H54 (cell line): Measurements from ENCODE around the gene USP37.

Source experiments
- DNase-seq: peaks from one replicate; pipeline ENCODE4 v3.0.0; 2011; ENCODE audit warnings: low spot score, mixed read lengths; ENCODE audit not compliant: insufficient read length
- FAIRE-seq: peaks from 3 replicates; lab custom pipeline; 2011; peaks lifted over from hg19 to GRCh38; lab: Jason Lieb, UNC
- POLR2A ChIP-seq: IDR thresholded peaks from 2 replicates; pipeline ENCODE4 v1.6.1; 2011; ENCODE audit warnings: low read depth, mild to moderate bottlenecking, low read length

Gene USP37

DNA sequence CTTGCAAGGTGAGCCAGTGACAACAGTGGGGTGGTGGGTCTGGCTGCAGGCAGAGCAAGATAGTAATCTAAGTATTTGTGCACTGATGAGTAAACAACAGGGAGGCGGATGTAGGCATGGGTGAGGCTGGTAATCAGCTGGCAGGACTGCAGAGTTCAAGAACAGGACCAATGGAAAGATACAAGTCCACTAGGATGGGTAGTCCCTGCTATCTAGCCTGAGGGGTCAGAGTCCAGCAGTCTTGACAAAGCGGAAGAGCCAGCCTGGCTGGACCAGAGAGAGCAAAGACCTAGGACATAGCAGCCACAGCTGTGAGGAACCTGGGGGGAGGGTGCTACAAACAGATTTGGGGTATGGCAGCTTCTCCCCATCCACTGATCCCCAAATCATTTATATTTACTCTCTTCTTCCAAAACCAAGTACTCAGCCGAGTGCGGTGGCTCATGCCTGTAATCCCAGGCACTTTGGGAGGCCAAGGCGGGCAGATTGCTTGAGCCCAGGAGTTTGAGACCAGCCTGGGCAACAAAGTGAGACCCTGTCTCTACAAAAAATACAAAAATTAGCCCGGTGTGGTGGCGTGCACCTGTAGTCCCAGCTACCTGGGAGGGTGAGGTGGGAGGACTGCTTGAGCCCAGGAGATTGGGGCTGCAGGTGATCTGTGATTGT, 123.3 kb downstream of the USP37 start:
- DNase-seq (no peak), FAIRE-seq (no peak)
- no peak for TF ChIP-seq POLR2A

DNA sequence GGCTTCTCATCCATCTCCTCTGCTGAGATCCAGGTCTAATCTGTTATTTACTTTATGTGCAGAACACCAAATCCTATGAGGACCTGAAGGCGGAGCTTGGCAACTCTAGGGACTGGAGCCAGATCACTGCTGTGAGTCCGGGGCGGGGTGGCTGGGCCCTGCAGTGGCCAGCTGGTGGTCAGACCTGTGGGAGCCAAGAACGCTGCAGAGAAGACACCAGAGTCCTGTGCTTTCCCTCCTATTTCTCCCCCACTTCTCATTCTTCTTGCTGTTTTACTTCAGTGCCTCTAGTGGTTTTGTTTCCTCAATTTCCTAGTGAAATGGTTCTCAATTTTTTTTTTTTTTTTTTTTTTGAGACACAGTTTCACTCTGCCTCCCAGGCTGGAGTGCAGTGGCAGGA, 129.6 kb downstream of the USP37 start:
- DNase-seq (no peak), FAIRE-seq (no peak)
- TF ChIP-seq POLR2A = no peak

DNA sequence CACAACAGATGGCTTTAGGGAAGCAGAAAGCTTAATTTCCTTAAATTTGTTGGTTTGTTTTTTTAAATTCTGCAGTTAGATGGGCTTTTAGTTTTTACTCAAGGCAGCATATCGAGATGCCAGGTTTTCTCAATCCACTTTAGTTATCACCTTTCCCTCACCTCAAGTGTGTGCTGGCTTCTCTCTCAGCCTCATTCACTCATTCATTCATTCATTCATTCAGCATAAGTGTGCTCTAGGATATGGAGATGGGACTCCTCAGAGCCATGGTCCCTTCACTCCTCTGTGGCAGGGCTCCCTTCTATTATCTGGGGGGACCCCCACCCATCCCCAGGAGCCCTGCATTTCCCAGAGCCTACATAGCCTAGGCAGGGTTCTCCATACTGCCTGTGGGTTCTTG, 130.2 kb downstream of the USP37 start:
- no peak for TF ChIP-seq POLR2A
- FAIRE-seq = no peak
- no peak for DNase-seq

DNA sequence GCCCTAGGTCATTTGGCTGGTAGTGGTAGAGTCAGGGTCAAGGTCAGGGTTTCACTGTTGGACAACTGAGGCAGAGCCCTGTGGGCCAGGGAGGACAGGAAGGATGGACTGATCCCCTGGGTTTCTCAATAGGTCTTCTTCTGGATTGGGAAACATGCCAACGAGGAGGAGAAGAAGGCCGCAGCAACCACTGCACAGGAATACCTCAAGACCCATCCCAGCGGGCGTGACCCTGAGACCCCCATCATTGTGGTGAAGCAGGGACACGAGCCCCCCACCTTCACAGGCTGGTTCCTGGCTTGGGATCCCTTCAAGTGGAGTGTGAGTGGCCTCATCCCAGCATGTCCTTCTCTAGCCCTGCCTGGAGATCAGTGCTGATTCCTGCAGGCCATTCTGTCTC, 131.2 kb downstream of the USP37 start:
- DNase-seq = no peak
- no peak for TF ChIP-seq POLR2A
- FAIRE-seq = no peak

DNA sequence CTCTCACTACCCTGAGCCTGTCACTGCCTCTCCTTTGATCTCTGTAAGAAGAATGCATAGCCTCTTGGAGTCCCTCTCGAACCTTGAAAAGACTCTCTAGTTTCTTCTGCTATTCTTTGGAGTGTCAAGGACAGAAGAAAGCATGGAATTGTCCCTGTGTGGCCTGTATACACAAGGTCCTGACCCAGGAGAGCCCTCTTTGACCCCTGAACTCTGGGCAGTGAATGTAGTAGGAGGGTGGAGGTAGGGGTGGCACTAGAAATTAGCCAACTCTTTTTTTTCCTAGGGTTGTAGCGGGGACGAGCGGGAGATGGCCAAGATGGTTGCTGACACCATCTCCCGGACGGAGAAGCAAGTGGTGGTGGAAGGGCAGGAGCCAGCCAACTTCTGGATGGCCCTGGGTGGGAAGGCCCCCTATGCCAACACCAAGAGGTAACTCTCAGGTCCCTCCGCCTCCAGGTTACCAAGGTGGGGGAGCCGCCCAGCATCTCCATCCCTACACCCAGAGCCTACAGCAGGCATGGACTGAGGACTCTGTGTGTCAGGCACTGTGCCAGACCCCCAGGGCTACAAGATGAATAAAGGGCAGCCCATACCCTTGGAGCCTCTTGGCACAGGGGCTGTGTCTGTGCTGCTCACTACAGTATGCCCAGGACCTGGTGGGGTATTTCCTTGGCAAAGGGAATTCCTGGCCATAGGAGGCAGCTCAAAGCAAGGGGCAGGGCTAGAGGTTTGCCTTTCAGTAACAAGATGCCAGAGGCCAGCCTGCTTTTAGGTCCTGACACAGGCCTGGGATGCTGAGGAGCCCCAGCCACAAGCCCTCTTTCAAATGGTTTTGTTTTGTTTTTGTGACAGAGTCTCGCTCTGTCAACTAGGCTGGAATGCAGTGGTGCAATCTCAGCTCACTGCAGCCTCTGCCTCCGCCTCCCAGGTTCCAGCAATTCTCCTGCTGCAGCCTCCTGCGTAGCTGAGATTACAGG, 132.9 kb downstream of the USP37 start:
- TF ChIP-seq POLR2A = no peak
- FAIRE-seq = no peak
- no peak for DNase-seq

DNA sequence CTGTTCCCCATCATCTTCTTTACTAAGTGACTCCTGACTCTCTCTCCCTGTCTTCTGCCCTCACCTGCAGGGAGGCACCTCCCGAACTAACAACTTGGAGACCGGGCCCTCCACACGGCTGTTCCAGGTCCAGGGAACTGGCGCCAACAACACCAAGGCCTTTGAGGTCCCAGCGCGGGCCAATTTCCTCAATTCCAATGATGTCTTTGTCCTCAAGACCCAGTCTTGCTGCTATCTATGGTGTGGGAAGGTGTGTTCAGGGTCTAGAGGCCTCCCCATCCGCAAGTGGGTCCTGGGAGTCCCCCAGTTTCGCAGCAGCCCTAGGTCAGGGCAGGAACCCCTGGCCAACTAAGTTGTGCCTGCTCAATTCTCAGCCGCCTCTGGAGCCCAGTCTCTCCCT, 133.7 kb downstream of the USP37 start:
- no peak for FAIRE-seq
- no peak for TF ChIP-seq POLR2A
- DNase-seq = no peak

DNA sequence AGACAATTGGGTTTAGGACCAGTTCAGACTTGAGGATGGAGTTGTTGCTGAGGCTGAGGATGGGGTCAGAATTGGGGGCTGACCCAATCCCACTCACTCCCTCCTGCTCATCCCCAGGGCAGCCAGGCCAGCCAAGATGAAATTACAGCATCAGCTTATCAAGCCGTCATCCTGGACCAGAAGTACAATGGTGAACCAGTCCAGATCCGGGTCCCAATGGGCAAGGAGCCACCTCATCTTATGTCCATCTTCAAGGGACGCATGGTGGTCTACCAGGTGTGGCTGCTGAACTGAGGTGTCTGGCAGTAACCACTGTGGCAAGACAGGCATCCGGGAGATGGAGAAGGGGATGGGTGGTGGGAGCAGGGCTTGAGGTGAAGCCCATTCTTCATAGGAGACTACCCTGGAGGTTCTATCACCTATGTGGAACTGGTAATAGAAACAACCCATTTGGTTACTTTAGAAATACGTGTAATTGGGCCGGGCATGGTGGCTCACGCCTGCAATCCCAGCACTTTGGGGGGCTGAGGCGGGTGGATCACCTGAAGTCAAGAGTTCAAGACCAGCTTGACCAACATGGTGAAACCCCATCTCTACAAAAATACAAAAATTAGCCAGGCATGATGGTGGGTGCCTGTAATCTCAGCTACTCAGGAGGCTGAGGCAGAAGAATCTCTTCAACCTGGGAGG, 135.3 kb downstream of the USP37 start:
- TF ChIP-seq POLR2A = no peak
- DNase-seq (no peak), FAIRE-seq (no peak)

DNA sequence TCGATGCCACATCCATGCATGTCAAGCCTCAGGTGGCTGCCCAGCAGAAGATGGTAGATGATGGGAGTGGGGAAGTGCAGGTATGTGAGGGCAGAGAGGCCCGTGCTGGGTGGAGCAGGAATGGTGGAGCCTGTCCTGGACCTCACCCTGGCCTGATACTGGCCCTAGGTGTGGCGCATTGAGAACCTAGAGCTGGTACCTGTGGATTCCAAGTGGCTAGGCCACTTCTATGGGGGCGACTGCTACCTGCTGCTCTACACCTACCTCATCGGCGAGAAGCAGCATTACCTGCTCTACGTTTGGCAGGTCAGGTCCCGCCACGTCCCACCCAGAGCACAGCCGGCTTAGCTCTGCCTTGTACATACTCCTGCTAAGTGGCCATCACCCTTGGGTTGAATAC, 136.3 kb downstream of the USP37 start:
- DNase-seq (no peak), FAIRE-seq (no peak)
- TF ChIP-seq POLR2A = no peak

DNA sequence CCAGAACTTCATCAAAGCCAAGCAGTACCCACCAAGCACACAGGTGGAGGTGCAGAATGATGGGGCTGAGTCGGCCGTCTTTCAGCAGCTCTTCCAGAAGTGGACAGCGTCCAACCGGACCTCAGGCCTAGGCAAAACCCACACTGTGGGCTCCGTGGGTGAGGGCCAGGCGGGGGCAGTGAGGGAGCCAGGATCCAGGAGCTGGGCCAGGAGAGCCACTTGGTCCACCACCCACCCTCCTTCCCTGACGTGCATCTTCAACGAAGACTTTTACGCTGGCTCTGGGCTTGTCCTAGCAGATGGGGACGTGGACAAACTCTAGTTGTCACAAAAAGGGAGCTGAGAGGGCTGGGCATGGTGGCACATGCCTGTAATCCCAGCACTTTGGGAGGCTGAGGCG, 137.4 kb downstream of the USP37 start:
- FAIRE-seq (no peak), DNase-seq (no peak)
- no peak for TF ChIP-seq POLR2A

DNA sequence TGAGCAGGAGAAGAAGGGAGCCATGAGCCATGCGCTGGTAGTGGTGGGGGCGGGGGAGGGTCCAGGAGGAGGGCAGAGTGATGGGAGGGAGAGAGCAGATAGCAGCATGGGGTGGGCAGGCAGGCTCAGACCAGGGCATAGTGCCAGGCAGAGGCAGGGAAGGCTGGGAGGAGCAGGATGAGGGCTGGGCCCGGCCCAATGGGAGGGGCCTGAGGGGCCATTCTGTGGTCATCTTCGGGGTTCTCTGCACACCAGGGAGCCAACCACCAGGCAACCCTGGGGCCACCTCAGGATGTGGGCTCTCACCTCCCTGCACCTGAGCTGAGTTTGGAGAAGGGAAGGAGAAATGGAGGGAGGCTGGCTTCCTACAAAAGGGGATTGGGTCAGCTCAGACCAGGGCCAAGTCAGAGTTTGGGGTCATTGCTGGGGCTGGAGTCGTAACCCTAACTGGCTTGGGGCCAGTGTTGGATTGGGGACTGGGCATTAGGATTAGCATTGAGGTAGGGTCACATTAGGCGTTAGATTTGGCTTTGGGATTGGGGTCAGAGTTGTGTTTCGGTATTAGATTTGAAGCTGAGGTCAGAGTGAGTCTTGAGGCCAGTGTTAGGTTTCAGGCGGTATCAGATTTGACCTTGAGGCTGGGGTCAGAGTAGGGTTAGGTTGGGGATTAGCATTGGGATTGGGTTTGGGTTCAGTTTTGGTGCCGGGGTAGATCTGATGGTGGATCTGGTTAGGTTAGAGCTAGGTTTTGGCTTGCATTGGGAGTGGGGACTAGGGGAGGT, 138.0 kb downstream of the USP37 start:
- FAIRE-seq (no peak), DNase-seq (no peak)
- no peak for TF ChIP-seq POLR2A

DNA sequence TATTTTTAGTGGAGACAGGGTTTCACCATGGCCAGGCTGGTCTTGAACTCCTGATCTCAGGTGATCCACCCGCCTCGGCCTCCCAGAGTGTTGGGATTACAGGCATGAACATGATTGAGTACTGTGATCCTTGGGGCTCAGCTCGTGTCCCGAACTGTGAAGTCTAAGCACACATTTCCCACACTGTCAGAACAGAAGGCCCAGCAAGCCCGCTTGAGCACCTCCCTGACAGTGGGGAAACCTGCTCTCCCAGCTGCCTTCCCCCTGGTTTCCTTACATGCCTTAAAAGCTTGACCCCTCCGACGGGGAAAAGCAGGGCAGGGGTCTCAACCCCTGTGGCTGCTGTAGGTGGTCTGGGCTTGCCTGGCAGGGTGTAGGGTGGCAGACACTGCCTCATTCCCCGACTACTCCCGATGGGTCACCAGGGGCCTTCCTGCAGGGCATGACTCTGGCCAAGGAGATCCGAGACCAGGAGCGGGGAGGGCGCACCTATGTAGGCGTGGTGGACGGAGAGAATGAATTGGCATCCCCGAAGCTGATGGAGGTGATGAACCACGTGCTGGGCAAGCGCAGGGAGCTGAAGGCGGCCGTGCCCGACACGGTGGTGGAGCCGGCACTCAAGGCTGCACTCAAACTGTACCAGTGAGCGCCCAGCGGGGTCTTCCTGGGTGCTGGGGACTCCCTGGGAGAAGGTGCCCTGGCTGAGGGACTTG, 139.1 kb downstream of the USP37 start:
- DNase-seq (no peak), FAIRE-seq (no peak)
- no peak for TF ChIP-seq POLR2A

DNA sequence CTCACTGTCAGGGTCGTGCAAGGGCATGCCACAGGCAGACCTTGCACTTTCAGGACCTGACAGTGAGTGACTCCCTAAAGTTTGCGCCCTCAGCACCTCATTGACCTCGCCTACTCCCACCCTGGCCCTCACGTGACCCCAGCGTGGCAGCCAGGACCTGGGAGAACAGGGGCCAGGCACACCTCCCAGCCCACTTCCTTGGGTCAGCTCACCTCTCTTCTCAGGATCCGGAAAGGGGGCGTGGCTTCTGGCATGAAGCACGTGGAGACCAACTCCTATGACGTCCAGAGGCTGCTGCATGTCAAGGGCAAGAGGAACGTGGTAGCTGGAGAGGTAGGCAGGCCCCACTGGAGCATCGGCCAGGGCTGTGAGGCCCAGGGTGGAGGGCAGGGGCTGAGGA, 140.4 kb downstream of the USP37 start:
- TF ChIP-seq POLR2A = no peak
- no peak for DNase-seq
- no peak for FAIRE-seq

DNA sequence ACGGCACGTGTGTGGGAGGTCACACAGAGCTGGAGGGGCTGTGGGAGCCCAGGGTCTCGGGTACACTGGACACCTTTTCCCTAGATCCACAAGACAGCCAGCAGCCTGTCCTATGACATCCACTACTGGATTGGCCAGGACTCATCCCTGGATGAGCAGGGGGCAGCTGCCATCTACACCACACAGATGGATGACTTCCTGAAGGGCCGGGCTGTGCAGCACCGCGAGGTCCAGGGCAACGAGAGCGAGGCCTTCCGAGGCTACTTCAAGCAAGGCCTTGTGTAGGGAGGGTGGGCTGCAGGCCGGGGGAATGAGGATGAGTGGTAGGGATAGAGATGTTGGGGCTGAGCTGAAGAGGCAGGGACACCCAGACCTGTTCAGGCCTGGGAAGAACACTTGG, 142.6 kb downstream of the USP37 start:
- FAIRE-seq (no peak), DNase-seq (no peak)
- TF ChIP-seq POLR2A = no peak
